Epithelial cell of prostate (primary cell): ENCODE results near the gene WDR38.
A peak's percentile ranks its signal among the peaks of the same experiment; 100 is the strongest.

Source experiments
- DNase-seq: peaks from one replicate; pipeline ENCODE4 v3.0.0-alpha.2; 2011; ENCODE audit warnings: low read depth, low spot score
- H3K27ac ChIP-seq: fragments of 450-650 bp; 2 replicates; pipeline ENCODE4 v1.5.1; 2017; ENCODE audit warnings: mild to moderate bottlenecking

Gene WDR38

DNA sequence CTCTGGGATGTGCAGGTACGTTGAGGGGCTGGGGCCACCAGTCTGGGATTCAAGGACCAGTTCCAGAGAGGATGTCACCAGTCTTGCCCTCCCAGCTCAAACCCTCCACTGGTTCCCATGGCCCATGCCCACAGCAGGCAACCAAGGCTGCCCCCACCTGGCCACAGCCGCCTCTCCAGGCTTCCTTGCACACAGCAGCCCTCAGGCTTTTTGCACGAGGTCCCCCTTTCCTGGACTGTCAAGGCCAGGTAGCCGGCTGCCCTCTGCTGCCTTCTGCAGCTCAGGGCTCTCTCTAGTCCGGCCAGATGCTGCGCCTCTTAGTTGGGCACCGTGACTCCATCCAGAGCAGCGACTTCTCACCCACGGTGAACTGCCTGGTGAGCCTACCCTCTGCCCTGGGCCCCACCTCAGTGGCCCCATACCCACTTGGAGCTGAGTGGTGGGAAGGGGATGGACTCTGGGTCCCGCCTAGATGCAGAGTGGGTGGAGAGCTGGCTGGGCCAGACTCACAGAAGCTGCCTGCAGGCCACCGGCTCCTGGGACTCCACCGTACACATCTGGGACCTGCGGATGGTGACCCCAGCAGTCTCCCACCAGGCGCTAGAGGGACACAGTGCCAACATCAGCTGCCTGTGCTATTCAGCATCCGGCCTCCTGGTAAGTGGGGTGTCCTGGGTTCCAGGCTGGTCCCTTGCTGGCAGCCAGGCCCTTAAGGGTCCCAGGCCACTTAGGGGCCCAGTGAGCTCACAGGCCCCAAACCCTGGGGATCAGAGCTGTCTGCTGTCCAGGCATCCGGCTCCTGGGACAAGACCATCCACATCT lies 2.9 kb downstream of the WDR38 start:
- no peak for DNase-seq
- H3K27ac ChIP-seq: no peak overlapping the region

DNA sequence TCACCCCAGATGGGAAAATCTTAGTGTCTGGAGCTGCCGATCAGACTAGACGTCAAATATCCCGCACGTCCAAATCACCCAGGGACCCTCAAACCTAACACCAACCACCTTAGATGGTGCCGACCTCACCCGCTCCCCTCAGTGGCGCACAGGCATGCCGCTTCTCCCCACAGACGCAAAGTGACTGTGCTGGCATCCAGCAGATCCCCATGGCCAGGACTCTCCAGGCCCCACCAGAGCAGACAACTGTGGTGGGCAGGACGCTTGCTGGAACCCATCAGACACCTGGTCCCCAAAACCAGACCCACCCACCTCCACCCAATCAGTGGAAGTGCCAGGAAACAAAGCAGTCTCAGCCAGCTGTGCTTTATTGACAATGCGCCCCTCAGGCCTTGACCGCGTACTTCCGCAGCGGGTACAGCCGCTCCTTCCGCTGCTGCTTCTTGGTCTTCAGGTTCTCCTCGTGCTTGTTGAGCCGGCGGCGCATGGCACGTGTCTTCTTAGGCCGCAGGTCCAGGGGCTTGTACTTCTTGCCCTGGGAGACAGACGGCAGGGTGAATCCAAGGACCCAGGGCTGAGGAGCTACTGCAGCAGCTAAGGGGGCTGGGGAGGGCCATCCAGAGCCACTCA lies 4.4 kb downstream of the WDR38 start:
- no peak for DNase-seq
- H3K27ac ChIP-seq: no peak overlapping the region

DNA sequence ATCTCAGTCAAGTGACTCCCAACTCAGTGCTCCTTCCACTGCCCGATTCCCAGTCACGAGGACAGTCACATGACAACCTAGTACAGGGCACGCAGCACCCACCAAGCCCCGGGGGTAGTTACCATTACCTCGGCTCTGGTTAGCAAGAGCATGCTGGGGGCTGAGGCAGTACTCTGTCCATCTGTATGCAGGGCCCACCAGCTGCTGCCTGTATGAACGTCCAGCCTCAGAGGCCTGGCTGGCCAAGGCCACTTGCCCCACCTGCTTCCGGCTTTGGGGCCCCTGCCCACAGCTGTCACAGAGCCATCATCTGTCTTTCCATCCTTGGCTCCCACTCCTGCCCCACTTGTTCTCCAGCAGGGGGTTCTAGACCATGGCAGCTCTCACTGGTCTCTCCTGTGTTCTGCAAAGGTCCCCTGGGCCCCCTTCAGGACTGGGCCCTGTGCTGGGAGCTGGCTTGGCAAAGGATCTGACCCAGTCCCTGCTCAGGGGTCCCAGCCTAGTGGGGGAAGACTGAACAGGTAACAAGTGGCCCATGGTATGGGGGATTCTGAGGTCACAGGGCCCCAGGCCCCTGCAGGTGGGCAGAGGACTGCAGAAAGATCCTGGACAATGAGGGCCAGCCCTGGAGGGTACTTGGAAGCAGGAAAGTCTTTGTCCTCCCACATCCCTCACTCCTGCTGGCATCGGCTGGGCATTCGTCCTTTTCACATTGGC lies 5.2 kb downstream of the WDR38 start:
- DNase-seq: no peak
- no peak overlapping the region for H3K27ac ChIP-seq

DNA sequence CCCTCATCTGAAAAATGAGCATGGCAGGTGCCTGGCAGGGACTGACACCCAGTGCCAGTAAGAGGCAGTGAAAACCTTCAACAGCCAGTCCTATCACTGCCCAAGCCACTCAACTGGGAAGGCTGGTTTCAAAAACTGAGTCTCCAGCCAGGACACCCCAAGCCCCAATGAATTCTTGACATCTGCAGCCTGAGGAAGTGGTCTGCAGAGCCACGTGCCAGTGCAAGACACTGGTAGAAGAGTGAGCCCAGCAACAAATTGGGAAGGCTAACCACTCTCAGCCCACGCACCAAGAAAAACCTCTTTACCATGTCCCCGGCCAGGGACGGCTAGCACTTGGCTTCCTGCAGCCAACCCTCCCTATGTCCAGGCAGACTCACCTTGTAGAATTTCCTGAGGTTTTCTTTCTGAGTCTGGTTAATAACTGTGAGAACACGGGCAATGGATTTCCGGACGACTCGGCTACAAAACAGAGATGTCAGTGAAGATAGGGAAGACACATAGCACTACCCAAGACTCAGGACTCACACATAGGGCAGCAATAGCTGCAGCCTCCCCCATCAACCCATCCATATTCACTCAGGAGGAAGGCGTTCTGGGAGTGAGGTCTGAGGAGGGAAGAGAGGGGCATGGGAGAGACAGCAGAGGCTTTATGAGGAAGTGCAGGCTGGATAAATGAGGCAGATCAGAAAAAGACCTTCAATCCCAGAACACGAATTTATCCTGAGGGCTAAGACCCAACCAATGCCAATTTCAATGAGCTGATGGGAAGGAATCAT lies 6.7 kb downstream of the WDR38 start:
- no peak for DNase-seq
- H3K27ac ChIP-seq: peak overlapping the region; percentile 96

DNA sequence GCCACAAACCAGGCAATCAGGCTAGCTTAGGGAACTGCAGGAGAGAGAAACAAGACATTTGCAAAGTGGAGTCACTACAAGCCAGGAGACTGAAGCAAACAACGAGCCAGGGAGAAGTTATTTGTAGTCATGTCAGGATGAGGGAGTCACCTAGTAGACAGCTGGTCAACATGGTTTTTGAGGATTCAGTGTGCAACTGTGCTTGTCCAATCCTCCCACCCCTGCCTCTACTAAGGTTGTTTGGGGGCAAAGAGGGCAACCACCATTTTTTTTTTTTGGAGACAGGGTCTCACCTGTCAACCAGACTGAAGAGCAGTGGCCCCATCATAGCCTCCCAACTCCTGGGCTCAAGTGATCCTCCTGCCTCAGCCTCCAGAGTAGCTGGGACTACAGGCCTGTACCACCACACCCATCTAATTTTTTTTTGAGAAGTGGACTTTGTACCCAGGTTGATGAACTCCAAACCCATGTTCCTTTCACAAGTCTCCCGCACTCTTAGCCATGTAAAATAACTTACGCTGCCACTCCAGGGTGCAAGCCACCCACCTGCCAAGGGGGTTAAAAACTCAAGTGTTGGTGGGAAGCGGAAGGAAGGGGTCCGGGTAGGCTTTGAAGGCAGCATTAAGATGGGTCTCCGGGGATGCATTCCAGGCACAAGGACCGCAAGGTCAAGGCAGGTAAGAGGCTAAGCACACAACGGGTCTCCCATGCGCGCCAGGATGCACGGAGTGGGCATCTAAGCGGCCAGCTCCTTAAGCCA lies 7.5 kb downstream of the WDR38 start:
- no peak for DNase-seq
- H3K27ac ChIP-seq: peak overlapping the region; percentile 96

DNA sequence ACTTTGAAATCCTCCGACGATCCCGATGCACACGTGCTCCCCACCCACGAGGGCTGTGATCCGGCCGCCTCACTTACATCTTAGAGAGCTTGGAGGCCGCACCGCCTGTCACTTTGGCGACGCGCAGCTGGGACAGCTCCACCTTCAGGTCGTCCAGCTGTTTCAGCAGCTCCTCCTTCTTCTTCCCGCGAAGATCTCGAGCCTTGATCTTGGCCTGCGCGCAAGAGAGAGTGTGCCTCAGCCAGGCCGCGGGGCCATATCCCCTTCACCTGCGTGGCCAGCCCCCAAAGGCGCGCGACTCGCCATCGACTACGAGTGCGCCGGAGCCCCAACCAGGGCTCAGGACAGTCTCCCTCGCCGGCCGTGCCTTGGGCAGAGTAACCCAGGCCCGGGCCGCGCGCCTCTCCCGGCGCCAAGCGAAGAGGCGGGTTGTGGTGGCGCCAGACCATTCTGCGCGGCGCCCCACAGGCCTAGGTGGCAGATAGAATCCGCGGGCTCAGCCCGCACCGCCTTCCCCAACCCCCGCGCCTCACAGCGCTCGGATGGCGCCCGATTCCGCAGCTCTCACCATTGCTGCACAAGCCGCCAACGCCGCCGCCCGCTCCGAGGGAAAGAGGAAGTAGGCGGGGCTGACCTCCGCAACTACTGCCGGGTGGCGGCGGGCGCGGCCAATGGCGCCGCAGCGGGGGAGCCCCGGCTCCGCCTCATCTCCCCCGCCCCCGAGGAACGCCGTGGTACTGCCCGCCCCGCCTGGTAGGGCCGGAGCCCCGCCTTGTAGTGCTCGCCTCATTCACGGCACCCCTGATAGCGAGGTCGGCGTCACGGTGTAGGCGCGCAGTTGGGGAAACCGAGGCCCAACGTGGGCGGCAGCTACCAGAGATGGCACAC lies 8.3 kb downstream of the WDR38 start, which contains the start of the genes ARPC5L and RPL35:
Gene ARPC5L (plus strand): TSS at position 789 of the 888 bp plus-strand sequence. CDS start 7,161 bp downstream, outside the sequence.
Gene RPL35 (minus strand): TSS at position 616 of the 888 bp plus-strand sequence. CDS start 45 bp downstream, at position 571.
- DNase-seq: peak; percentile 70
- H3K27ac ChIP-seq: peak within 1 kb of the TSS; percentile 96

DNA sequence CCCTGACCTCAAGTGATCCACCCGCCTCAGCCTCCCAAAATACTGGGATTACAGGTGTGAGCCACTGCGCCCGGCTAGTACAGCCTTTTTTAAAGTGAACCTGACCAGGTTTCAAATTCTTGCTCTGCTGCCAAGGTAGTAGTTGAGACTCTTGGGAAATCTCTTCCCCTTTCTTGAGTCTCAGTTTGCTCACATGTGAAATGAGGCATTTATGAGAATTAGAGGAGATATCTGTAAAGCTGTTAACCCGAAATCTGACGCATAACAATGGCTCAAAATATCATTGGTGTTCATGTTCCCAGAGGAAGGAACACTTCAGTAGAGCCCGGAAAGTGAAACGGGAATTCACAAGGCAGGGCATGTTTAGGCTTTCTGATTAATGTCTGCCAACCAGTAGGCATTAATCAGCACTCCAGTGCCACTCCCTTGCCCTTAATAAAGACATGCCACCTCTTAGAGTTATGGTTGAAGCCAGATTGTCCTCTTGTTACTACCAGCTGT lies 10.2 kb downstream of the WDR38 start:
- H3K27ac ChIP-seq: peak overlapping the region; percentile 96
- peak; percentile 93 for DNase-seq

DNA sequence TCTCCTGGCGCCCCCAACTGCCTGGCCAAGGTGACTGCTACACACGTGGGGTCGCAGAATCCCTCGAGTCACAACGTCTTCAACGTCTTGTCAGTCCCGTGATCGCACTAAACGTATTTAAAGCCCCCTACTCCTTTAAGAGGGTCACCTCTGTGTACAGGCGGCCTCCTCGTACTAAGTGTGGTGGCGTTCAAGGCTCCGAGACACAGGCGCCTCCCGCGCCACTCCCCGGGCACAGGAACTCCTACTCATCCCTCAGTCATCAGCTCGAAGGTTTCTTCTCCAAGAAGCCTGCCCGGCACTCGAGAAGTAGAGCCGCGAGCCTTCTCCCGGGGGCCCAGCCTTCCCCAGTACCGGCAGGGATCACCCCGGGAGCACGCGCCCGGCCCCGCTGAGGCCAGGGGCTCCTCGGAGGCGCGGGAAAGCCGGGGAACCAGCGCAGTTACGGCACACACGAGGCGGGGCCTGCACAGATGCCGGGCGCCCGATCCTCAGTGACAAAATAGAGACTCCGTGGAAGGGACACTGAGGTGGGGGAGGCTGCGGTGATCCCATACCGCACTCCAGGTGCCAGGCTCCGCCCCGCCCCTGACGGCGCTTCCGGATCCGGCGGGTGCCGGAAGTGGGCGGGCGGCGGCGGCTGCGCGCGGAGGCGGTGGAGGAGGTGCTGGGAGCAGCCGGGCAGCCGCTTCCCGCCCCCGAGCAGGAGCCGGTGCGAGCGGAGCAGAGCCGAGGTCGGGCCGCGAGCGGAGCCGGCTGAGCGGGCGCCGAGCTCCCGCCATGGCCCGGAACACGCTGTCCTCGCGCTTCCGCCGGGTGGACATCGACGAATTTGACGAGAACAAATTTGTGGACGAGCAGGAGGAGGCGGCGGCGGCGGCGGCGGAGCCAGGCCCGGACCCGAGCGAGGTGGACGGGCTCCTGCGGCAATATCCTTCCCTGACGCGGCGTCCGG lies 15.5 kb downstream of the WDR38 start:
- peak; percentile 33 for DNase-seq
- peak overlapping the region; percentile 98 for H3K27ac ChIP-seq

DNA sequence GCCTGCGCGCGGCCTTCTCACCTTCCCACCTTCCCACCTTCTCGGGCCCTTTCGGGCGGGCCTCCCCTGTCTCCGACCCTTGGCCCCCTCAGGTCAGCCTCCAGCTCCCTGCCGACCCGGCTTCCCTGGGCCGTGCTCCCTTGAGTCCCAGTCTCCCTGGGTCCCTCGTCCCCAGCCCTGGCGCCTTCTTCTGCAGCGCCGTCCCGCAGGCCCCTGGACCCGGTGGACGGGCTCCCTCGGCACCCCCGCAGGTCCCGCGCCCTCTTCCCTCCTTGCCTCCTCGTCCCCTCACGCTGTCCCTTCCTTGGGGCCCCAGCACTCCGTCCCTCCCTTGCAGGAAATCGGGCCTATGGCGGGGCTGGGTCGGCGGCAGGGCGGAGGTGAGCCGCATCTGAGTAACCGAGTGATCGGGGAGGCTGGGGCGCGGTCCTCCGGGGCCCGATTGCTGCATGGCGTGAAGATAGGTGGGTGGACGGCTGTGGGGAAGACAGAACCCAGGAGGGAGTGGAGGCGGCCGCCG lies 16.3 kb downstream of the WDR38 start:
- no peak for DNase-seq
- H3K27ac ChIP-seq: peak overlapping the region; percentile 98

DNA sequence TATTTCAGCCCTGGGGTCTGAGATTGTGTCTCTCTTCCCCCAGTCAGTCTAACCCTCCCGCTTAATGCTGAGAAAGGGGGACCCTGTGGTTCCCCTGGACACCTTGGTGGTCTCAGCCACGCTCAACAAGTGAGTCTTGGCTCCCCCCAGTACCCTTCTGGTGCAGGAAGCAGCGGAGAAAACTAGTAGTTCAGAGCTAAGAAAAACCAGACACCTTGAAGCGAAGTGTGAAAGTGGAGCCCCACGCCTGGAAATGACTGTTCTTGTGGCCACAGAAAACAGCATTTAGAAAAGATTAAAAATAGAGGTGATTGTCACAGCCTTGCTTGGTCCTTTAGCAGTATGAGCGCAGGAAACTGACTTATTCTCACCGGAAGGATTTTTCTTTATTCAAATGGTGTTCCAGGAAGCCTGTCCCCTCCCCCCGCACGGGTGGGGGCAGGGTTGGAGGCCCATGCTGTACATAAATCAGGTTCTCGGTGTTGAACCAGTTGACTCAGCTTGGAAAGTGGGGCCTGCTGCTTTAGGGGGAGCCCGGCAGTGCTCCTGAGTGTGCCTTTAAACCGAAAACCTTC lies 16.8 kb downstream of the WDR38 start:
- no peak for DNase-seq
- H3K27ac ChIP-seq: peak overlapping the region; percentile 98

DNA sequence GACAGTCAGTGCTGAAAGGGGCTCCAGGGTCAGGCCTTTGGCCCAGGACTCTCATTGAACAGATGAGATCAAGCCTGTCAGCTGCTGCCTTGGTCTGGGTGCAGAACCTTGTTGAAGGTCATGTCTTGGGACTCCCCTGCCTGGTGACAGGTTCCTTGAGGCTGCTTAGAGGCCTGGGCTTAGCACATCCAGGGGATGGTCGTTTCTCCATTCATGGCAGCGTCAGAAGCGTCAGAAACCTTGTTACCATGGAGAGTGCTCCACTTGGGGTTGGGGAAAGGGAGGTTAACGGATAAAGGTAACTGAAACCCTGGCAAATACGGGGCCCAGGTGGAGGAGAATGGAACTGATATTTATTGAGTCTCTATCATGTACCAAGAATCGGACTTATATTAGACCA lies 17.5 kb downstream of the WDR38 start:
- no peak for DNase-seq
- peak overlapping the region; percentile 98 for H3K27ac ChIP-seq

DNA sequence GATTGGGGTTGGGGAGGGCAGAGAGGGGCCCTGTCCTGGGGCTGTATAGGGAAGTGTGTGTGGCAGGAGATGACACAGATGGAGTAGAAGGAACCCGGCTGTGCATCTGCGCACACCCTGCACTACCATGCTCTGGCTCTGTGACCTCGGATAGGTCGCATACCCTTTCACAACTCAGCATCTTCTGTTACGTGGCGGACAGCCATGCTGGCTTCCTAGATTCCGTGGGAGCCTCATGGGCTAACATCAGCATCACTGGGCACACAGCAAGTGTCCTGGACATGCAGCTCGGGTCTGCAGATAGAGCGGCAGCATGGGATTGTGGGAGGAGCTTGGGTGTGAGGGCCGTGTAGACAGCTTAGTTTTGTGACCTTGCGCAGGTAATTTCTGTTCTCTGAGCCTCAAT lies 17.9 kb downstream of the WDR38 start:
- DNase-seq: no peak
- H3K27ac ChIP-seq: peak overlapping the region; percentile 98

DNA sequence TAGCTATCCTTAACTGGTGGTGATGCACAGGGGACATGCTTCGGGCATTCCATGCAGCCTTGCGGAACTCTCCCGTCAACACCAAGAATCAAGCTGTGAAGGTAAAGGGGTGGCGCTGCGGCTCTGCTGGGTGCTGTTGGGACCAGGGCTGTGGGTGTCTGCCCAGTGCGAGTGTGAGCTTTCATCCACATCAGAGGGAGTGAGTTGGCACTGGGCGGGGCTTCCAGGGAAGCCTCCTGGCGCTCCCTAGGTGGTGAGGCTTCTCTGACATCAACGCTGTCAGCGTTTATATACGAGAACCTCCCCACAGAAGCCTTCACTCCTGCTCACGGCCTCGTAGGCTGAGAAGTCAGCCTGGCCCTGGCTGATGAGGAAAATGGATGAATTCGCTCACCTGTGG lies 20.4 kb downstream of the WDR38 start:
- no peak for DNase-seq
- H3K27ac ChIP-seq: peak overlapping the region; percentile 98

DNA sequence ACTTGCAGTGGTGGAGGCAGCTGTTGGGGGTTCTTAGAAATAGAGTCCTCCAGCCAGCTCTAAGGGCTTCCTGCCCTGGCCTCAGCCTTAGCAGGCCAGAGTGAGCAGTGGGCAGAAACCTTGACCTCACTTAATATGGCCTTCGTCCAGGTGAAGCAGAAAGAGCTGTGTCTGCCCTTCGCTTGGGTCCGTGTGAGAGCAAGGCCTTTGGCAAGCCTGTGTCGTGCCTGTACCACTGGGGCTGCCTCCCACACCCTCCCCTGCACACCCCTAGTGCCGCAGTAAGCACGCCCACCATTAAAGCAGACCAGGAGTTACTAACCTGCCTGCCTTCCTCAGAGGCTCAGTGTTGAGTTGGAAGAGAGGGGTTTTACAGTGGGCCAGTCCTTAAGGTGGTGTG lies 22.2 kb downstream of the WDR38 start:
- DNase-seq: no peak
- no peak overlapping the region for H3K27ac ChIP-seq

DNA sequence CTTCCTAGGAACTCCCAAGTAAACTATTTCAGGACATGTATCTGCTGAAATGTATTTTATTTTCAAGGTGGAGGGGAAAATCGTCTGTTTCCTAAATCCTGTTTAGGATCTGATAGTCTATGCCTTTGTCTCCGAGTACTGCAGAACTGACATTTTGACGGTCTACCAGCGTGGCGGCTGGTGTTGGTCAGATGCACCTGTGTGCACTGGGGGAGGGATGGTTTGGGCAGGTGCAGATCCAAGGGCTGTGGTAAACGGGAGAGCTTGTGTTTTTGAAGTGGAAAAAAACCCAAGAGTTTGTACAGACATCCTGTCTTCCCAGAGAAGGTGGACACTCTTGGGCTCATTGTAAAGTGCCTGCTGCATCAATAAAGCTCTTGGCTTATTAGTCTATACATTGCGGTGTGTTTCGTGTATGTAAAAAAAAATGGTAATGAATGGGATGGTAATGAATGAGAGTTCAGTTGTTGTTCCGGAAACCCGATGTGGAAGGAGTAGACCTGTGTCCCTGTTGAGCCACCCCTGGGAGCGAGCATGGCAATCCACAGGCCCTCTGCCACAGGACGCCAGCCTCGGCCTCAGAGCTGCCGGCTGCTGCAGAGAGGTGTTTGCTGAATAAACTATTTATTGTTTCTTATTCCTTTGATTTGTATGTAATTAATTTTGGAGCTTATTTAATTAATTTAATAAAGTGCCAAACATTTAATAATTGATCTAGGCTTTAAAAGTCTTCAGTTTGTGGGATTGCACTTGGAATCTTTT lies 23.9 kb downstream of the WDR38 start:
- DNase-seq: no peak

DNA sequence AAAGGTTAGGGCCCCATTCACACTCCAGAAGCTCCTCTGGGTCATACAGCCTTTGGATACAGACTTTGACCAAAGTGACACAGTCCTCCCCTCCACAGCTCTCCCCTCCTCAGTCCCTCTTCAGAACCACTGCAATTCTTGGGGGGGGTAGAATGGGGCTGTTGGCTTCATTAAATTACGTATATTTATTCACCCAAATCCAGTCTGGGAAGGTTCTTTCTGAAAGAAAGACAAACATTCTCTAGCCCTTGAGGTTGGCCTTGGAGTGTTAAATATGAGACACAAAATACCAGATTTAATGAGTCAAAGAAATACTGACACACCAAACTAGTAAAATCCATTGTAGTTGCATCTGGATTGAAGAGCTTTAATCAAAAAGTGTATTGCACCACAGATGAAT lies 24.8 kb downstream of the WDR38 start:
- H3K27ac ChIP-seq: peak overlapping the region; percentile 2
- DNase-seq: no peak

More for the DNA sequence above, 23.9 kb downstream of the WDR38 start:
- no peak overlapping the region for H3K27ac ChIP-seq
